Activated T-helper 9 cell treated with anti-CD3 and anti-CD28 coated beads, Interleukin-2, amount 50 U/mL, for 16 hours (primary cell): Measurements from ENCODE around the gene ZIC1.

ENCODE experiments used
- DNase-seq: peaks from one replicate; pipeline ENCODE4 v3.0.0-alpha.2; 2020; ENCODE audit warnings: low read depth

The ZIC1 gene

GRCh38 chr3:147395899-147396711, 13.1 kb upstream of the ZIC1 start:
- DNase-seq = no peak

GRCh38 chr3:147396712-147397046, 12.5 kb upstream of the ZIC1 start:
- no peak for DNase-seq

- DNase-seq = no peak
Measured at GRCh38 chr3:147397155-147397874, 11.8 kb upstream of the ZIC1 start.

- DNase-seq = no peak
Measured at GRCh38 chr3:147397875-147398812, 11.0 kb upstream of the ZIC1 start.

- no peak for DNase-seq
Measured at GRCh38 chr3:147398813-147399534, 10.2 kb upstream of the ZIC1 start.

GRCh38 chr3:147400111-147400510, 9.1 kb upstream of the ZIC1 start:
- no peak for DNase-seq

- no peak for DNase-seq
Measured at GRCh38 chr3:147400999-147401398, 8.2 kb upstream of the ZIC1 start.

- no peak for DNase-seq
Measured at GRCh38 chr3:147401421-147401820, 7.7 kb upstream of the ZIC1 start.

- no peak for DNase-seq
Measured at GRCh38 chr3:147402159-147402558, 7.0 kb upstream of the ZIC1 start.

GRCh38 chr3:147403511-147403910, 5.7 kb upstream of the ZIC1 start:
- DNase-seq = no peak

- no peak for DNase-seq
Measured at GRCh38 chr3:147404000-147404799, 5.0 kb upstream of the ZIC1 start.

GRCh38 chr3:147404800-147405230, 4.3 kb upstream of the ZIC1 start:
- no peak for DNase-seq

- no peak for DNase-seq
Measured at GRCh38 chr3:147405231-147406027, 3.7 kb upstream of the ZIC1 start.

- DNase-seq = no peak
Measured at GRCh38 chr3:147406028-147406931, 2.9 kb upstream of the ZIC1 start, which contains the start of gene ZIC4. TSS of gene ZIC4 (minus strand) at chr3:147406543. CDS start at chr3:147402797, 3,746 bp downstream.

GRCh38 chr3:147407114-147407497, 2.1 kb upstream of the ZIC1 start:
- DNase-seq = no peak

GRCh38 chr3:147407498-147408187, 1.5 kb upstream of the ZIC1 start:
- no peak for DNase-seq

- no peak for DNase-seq
Measured at GRCh38 chr3:147408188-147409100, 721 bp upstream of the ZIC1 start.
